Measurements from ENCODE around the gene JAKMIP1. TPM values are rescaled to one million over a fixed set of nuclear protein-coding genes. Genes with fewer than 3 reads are reported as not detected.

JAKMIP1 gene
- total RNA-seq, 1 donor from 2014 or later, result 0.64 TPM

- H3K27ac ChIP-seq, result no peak overlapping the region
- ATAC-seq (no peak), DNase-seq (no peak)
- TF ChIP-seq CTCF (IDR thresholded peaks at IDR 0.05), result no peak
- no peaks in the 10 kb centered on the region for H3K36me3 ChIP-seq
- peaks cover 8% of the 10 kb centered on the region for H3K27me3 ChIP-seq
- intact Hi-C loops (cut with DNase I), result no loop called here
- H3K4me3 ChIP-seq, result no peak overlapping the region
- no peaks in the 10 kb centered on the region for H3K4me1 ChIP-seq
- H3K9me3 ChIP-seq, result no peaks in the 10 kb centered on the region
Measured at GRCh38 chr4:6042293-6043063, 157.9 kb downstream of the JAKMIP1 start.

- DNase-seq (no peak), ATAC-seq (no peak)
- Histone ChIP-seq H3K9me3 (no peaks in the 10 kb centered on the region), H3K36me3 (no peaks in the 10 kb centered on the region), H3K27ac (no peak overlapping the region), H3K4me1 (no peaks in the 10 kb centered on the region), H3K27me3 (peaks cover 8% of the 10 kb centered on the region), H3K4me3 (no peak overlapping the region)
- intact Hi-C loops (cut with DNase I), result no loop called here
- TF ChIP-seq CTCF (IDR thresholded peaks at IDR 0.05), result no peak
Measured at GRCh38 chr4:6041800-6042199, 158.5 kb downstream of the JAKMIP1 start.

DNA sequence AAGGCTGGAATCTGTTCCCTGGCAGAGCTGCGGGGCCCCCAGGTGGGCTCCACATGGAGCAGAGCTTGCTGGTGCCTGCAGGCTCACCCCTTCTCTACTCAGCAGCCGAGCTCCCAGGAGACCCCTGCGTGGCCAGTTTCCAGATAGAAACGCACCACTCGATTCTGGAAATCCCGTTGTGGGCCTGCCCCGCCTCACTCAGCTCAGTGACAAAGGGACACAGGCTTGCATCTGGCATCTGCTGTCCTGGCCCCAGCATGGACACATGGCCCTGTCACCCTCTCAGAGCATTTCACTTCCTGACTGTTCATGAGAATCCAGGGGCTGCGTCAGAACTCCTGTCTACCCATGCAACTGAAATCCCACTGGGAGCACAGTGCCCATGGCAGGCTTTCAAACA lies 161.6 kb downstream of the JAKMIP1 start:
- Histone ChIP-seq H3K36me3 (no peaks in the 10 kb centered on the region), H3K9me3 (no peaks in the 10 kb centered on the region), H3K4me1 (no peaks in the 10 kb centered on the region), H3K27ac (no peak overlapping the region), H3K4me3 (no peak overlapping the region), H3K27me3 (peaks cover 4% of the 10 kb centered on the region)
- intact Hi-C loops (cut with DNase I), result no loop called here
- no peak for DNase-seq
- ATAC-seq, result no peak
- TF ChIP-seq CTCF (IDR thresholded peaks at IDR 0.05), result no peak

DNA sequence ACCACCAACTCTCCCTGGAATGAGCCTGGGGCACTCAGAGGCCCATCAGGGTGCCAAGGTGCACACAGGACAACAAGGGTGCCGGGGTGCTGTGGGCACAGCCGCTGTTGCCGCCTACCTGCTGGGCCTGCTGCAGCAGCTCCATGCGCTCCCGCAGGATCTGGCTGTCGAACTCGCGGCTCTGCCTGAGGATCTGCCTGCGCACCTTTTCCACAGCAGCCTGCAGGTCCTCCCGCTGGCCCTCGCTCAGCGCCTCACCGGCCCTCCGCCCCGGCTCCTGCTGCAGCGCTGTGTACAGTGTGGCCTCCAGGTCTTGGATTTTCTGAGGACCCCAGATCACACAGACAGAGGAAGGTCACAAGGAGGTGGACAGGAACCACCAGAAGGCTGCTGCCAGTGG lies 164.6 kb downstream of the JAKMIP1 start:
- Histone ChIP-seq H3K36me3 (no peaks in the 10 kb centered on the region), H3K4me3 (no peak overlapping the region), H3K4me1 (peaks cover 3% of the 10 kb centered on the region), H3K9me3 (no peaks in the 10 kb centered on the region), H3K27ac (no peak overlapping the region), H3K27me3 (no peaks in the 10 kb centered on the region)
- DNase-seq (no peak), ATAC-seq (peak; percentile 30)
- TF ChIP-seq CTCF (IDR thresholded peaks at IDR 0.05), result no peak
- intact Hi-C loops (cut with DNase I), result no loop called here

DNA sequence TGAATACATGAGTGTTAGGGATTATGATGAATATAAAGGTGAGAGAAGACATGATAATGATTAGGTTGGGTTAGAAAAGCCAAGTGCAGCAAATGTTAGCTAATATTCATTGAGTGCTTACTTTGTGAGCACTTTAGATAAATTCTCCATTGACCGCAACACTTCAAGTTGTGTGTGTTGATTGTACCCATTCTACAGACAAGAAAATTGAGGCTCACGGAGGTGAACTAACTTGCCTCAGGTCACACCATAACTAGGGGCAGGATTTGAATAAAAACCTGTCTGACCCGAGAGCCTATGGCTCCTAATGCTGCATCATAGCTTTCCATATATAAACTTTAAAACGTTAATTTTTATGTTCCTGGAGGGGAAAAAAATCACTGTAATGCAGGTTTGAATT lies 167.0 kb downstream of the JAKMIP1 start:
- no peak for TF ChIP-seq CTCF (IDR thresholded peaks at IDR 0.05)
- intact Hi-C loops (cut with DNase I), result no loop called here
- H3K36me3 ChIP-seq, result no peaks in the 10 kb centered on the region
- H3K4me3 ChIP-seq, result no peak overlapping the region
- H3K27ac ChIP-seq, result no peak overlapping the region
- DNase-seq (no peak), ATAC-seq (no peak)
- no peaks in the 10 kb centered on the region for H3K9me3 ChIP-seq
- no peaks in the 10 kb centered on the region for H3K27me3 ChIP-seq
- H3K4me1 ChIP-seq, result peaks cover 3% of the 10 kb centered on the region
